OCI-LY3 (cell line): Measurements from ENCODE around the gene ACOT7.

Experiments
- EZH2phosphoT487 ChIP-seq: fragments of 200-600 bp; shearing (Covaris generic); IDR thresholded peaks from 2 replicates; pipeline ENCODE4 v1.6.1; 2018; ENCODE audit warnings: antibody characterized with exemption, mixed run types, low read depth
- TF ChIP-seq, protein P1 (sequence below): fragments of 200-600, 300-600 bp; sonication (generic); IDR thresholded peaks from 2 replicates; pipeline ENCODE4 v1.5.1; 2014; ENCODE audit warnings: antibody characterized with exemption, low read length, low read depth

DNA sequence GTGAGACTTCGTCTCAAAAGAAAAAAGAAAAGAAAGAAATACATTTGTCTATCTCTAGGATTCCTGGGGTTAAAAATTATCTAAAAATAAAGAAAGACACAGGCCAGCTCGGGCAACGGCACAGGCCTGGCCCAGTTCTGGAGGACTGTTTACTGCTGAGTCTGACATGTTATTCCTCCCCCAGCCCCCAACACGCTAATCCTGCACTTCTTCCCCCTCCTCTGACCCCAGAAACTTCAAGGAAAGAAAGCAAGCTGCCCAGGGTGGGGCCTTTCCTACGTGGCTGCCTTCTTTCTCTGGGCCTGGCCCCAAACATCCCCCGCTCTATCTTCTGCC is 40.0 kb downstream of the ACOT7 start:
- TF ChIP-seq, protein P1, sequence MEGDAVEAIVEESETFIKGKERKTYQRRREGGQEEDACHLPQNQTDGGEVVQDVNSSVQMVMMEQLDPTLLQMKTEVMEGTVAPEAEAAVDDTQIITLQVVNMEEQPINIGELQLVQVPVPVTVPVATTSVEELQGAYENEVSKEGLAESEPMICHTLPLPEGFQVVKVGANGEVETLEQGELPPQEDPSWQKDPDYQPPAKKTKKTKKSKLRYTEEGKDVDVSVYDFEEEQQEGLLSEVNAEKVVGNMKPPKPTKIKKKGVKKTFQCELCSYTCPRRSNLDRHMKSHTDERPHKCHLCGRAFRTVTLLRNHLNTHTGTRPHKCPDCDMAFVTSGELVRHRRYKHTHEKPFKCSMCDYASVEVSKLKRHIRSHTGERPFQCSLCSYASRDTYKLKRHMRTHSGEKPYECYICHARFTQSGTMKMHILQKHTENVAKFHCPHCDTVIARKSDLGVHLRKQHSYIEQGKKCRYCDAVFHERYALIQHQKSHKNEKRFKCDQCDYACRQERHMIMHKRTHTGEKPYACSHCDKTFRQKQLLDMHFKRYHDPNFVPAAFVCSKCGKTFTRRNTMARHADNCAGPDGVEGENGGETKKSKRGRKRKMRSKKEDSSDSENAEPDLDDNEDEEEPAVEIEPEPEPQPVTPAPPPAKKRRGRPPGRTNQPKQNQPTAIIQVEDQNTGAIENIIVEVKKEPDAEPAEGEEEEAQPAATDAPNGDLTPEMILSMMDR = no peak
- TF ChIP-seq EZH2phosphoT487 = no peak
